HL-60/S4 treated with phorbol 12-myristate 13-acetate at 8.2 ng/mL for 4 days and 3 days (cell line): ENCODE results near the gene SLC2A10.

ENCODE experiments used
- in situ Hi-C: fragments of 300-500 bp; cut with MboI; formaldehyde crosslinking; loops from 2 replicates; pipeline ENCODE4 v1.15.0; 2022; ENCODE audit warnings: low sequenced_read_pairs

Gene SLC2A10

GRCh38 chr20:46758929-46759669 lies 49.6 kb downstream of the SLC2A10 start:
- in situ Hi-C loops = loop anchor here (25.0 kb wide), 2 partner anchors 403 to 628 kb away; no protein-coding TSS in a partner anchor

- in situ Hi-C loops = loop anchor here (25.0 kb wide), 2 partner anchors 401 to 626 kb away; no protein-coding TSS in a partner anchor
Observed at GRCh38 chr20:46761566-46761965, 52.1 kb downstream of the SLC2A10 start.

- in situ Hi-C loops = loop anchor here (25.0 kb wide), 2 partner anchors 398 to 623 kb away; no protein-coding TSS in a partner anchor
Observed at GRCh38 chr20:46764068-46764467, 54.6 kb downstream of the SLC2A10 start.

- in situ Hi-C loops = loop anchor here (25.0 kb wide), 2 partner anchors 397 to 622 kb away; no protein-coding TSS in a partner anchor
Observed at GRCh38 chr20:46765506-46766120, 56.2 kb downstream of the SLC2A10 start.

GRCh38 chr20:46767127-46767761 lies 57.8 kb downstream of the SLC2A10 start:
- in situ Hi-C loops = loop anchor here (25.0 kb wide), 2 partner anchors 395 to 620 kb away; no protein-coding TSS in a partner anchor

GRCh38 chr20:46770330-46771194 lies 61.1 kb downstream of the SLC2A10 start:
- in situ Hi-C loops = loop anchor here (25.0 kb wide), 2 partner anchors 392 to 617 kb away; no protein-coding TSS in a partner anchor

GRCh38 chr20:46771195-46771588 lies 61.7 kb downstream of the SLC2A10 start:
- in situ Hi-C loops = loop anchor here (25.0 kb wide), 2 partner anchors 391 to 616 kb away; no protein-coding TSS in a partner anchor

GRCh38 chr20:46772901-46773300 lies 63.5 kb downstream of the SLC2A10 start:
- in situ Hi-C loops = loop anchor here (25.0 kb wide), 2 partner anchors 389 to 614 kb away; no protein-coding TSS in a partner anchor

- in situ Hi-C loops = loop anchor here (25.0 kb wide), 2 partner anchors 389 to 614 kb away; no protein-coding TSS in a partner anchor
Observed at GRCh38 chr20:46773680-46774079, 64.2 kb downstream of the SLC2A10 start.

GRCh38 chr20:46774236-46774635 lies 64.8 kb downstream of the SLC2A10 start:
- in situ Hi-C loops = loop anchor here (25.0 kb wide), 2 partner anchors 388 to 613 kb away; no protein-coding TSS in a partner anchor

- in situ Hi-C loops = loop anchor here (25.0 kb wide), 2 partner anchors 387 to 612 kb away; no protein-coding TSS in a partner anchor
Observed at GRCh38 chr20:46774943-46775560, 65.6 kb downstream of the SLC2A10 start.

GRCh38 chr20:46775806-46776205 lies 66.4 kb downstream of the SLC2A10 start:
- in situ Hi-C loops = no loop called here

- in situ Hi-C loops = no loop called here
Observed at GRCh38 chr20:46777331-46777730, 67.9 kb downstream of the SLC2A10 start.

GRCh38 chr20:46779831-46780230 lies 70.4 kb downstream of the SLC2A10 start:
- in situ Hi-C loops = no loop called here

- in situ Hi-C loops = no loop called here
Observed at GRCh38 chr20:46784436-46785127, 75.1 kb downstream of the SLC2A10 start.
